GM21367 (cell line): Measurements from ENCODE around the gene ATG4B.
A peak's percentile ranks its signal among the peaks of the same experiment; 100 is the strongest.

Source experiments
- ATAC-seq: cut with Tn5 transposase; IDR thresholded peaks from one replicate; pipeline ENCODE4 v1.9.1; 2021; ENCODE audit not compliant: unreplicated experiment

The ATG4B gene

DNA sequence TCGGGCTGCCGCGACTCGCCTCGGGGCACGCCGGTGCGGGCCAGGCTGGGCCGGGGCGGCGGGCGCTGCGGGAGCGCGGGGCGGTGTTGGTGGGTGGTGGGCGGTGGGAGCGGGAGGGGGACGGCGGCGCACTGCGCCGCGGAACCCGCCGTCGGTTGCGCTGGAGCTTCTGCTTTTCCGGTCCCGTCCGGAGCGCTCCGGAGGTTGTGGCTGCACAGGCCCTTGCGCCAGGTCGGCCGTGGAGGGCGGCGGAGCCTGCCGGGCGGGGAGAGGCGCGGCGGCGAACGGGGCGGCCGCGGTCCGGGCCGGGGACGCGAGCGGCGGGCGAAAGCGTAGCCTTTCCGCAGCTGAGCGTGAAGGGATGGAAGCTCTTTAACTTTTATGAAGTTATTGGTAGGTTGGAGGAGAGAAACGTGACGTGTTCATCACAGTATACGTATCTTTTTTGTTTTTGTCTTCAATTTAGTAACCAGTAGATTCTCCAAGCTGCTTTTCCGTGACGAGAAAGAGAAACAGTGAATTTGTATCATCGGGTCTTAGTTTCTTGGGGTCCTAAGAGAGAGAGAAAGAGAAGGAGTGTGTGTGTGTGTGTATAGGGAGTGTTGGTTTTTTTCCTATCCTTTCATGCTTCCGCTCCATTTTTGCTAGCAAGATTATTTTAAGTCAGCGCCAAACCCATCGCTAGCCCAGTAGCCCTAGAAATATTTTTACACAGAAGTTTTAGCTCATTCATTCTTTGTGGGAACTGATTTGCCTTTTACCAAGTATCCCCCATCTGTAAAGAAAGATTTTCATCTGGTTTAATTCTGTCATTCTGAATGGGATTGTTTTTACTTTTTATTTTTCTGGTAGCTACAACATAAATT, 535 bp downstream of the ATG4B start:
- ATAC-seq = peak; percentile 26

GRCh38 chr2:241638940-241639339, 1.4 kb downstream of the ATG4B start:
- no peak for ATAC-seq

- ATAC-seq = no peak
Measured at GRCh38 chr2:241639385-241639784, 1.9 kb downstream of the ATG4B start.

DNA sequence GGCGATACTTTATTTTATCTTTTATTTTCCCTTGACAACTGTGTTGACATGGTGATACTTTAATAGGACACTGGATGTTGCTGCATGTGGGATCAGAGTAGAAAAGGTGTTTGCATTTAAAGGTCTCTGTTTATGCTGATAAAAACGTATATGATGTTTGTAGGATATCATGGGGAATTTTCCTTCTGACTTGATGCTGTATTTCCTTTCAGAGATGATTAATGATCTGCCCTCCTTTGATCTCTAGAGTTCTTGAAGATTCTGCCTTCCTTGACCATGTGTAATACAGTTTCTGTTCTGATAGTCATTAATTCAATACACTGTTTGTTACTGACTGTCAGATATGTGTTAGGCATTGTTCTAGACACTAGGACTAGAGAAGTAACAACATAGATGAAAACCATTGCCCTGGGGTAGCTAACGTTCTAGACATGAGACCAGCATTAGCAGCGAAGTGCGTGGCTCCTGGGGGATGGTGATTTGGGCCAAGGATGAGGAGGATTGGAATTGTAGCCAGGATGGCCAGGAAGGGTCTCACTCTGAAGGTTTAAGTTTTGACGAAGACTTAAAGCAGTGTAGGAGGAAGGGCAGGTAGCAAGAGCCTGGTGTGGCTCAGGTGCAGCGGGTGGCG, 2.8 kb downstream of the ATG4B start:
- ATAC-seq = no peak

GRCh38 chr2:241641631-241642030, 4.1 kb downstream of the ATG4B start:
- no peak for ATAC-seq

DNA sequence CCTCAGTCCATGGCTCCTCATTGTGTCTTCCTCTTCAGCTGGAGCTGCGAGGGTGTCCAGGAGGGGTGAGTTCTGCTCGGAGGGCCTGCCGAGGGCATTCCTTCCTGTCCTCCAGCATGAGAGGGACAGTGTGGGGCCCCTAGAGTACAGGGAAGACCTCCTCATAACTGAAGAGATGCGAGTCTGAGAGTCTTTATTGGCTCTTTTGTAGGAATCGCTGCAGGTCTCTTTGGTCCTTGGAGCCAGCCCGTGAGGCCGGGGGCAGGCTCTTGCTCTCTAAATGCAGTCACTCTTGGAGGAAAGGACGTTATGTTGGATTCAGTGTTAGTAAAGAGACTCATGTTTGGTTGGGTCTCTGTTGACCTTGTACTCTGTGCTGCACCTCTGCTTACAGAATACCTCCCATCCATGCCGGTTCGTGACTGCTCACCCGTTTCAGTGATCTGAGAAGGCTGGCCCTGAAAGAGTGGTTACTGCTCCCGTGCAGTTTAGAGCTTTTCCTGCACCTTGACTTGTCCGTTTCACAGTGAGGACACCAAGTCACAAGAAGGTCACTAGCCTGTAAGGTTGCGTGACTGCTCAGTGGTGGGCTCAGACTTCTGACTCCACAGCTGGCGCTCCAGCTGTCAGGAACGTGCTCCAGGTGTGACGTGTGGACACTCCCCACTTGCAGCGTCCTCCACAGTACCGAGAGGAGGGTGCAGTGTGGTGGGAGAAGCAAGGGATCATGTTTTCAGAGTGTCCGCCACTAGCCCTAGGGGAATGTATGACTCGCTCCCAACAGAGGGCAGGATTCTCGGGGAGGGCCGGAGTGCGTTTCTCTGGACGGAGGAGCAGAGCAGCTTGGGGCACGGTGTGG, 7.8 kb downstream of the ATG4B start:
- ATAC-seq = no peak

DNA sequence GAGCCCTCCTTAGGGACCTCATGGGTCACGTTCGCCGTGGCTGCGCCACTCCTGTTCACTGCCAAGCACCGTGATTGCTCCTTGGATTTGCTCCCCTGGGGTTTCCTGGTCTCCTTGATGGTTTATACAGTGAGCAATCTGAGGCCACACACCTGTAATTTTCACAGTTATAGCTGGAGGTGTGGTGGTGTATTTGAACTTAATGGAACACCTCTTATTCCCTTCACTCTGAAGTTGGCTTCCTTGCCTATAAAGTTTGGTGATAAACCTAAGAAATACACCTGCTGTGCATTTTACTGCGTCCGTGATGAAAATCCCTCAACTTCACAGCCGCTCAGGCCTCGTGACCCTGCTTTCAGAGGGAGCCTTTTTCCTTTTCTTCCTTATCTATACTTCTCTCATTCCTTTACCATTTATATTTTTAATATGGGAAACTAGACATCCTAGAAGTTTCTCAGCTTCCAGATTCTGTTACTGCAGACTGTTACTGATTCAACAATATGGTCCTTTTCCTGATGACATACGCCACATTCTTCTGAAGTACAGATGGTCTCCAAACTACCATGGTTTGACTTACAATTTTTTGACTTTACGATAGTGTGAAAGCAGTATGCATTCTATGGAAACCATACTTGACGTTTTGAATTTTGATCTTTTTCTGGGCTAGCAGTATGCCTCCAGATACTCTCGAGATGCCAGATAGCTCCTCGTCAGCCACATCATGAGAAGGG, 8.6 kb downstream of the ATG4B start:
- ATAC-seq = no peak

- ATAC-seq = no peak
Measured at GRCh38 chr2:241648453-241648852, 11.0 kb downstream of the ATG4B start.

DNA sequence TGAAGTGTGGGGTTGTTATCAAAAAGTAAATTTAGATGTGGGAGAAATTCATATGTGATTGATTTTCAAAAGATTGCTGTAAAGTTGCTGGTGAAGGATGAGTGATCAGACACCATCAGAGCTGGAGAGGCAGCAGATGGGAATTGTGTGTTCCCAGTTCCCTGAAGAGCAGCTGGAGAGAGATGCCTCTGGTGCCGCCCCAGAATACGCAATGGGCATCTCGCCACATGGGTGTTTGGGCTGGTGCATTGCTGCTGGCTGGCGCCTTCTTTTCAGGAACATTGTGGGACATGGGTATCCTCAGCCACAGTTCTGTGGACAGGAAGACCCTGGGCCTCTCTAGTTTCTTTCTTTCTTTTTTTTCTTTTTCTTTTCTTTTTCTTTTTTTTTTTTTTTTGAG, 11.9 kb downstream of the ATG4B start:
- ATAC-seq = no peak

GRCh38 chr2:241649927-241650326, 12.4 kb downstream of the ATG4B start:
- ATAC-seq = no peak

GRCh38 chr2:241652142-241652541, 14.6 kb downstream of the ATG4B start:
- no peak for ATAC-seq

DNA sequence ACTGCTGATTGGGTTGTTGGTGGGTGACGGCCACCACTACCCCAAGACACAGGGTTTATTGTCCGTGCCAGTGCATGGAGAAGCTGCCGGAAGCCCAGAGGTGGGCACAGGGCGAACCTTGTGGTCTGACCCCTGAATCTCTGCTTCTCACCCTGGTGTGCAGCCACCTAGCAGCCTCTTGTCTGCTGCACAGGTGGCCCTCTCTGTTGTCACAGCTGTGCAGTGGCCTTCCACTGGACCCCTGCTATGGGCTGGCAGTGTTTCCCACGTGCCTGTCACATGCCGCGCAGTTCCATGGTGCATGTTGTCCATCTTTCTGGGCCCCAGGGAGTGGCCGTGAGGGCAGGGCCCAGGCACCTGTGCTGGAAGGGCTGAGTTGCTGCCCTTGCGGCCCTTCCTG, 15.2 kb downstream of the ATG4B start:
- ATAC-seq = no peak

- ATAC-seq = no peak
Measured at GRCh38 chr2:241653210-241653750, 15.8 kb downstream of the ATG4B start.

DNA sequence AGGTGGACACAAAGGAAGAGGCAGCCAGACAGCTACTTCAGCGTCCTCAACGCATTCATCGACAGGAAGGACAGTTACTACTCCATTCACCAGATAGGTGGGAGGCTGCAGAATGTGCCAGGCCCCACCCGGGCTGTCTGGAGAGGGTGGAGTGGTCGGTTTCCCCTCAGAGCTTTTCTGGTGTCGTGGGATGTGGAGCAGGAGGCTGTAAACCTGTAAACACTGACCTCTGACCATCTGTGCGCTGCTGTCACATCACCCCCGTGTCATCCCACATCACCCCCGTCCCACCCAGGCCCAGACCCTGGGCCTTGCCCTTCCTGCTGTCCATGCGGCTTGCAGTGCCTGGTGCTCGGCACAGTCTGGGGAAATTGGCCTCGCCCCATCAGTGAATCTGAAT, 17.1 kb downstream of the ATG4B start:
- no peak for ATAC-seq

- ATAC-seq = no peak
Measured at GRCh38 chr2:241655516-241656189, 18.2 kb downstream of the ATG4B start.

DNA sequence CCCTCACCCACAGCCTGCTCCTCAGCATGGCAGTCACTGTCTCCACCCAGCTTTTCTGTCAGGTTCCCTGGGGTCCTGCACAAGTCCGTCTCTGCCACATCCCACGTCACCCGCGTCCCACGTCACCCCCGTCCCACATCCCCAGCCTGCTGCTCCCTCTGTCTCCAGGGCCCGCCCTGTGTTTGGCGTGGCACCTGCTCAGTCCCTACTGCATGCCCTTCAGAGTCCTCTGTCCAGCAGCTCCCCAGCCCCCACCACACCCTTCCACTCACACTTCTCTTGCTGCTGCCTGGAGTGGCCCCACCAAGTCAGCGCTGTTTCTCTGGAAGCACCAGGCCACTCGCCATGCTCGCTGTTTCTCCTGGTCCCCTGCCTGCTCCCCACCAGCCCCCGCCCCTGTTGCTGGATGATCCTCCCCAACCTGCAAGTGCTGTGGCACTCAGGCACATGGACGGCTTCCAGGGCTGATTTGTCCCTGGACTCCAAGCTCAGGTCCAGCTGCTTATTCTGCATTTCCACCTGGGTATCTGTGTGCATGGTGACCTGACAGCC, 18.8 kb downstream of the ATG4B start:
- no peak for ATAC-seq

DNA sequence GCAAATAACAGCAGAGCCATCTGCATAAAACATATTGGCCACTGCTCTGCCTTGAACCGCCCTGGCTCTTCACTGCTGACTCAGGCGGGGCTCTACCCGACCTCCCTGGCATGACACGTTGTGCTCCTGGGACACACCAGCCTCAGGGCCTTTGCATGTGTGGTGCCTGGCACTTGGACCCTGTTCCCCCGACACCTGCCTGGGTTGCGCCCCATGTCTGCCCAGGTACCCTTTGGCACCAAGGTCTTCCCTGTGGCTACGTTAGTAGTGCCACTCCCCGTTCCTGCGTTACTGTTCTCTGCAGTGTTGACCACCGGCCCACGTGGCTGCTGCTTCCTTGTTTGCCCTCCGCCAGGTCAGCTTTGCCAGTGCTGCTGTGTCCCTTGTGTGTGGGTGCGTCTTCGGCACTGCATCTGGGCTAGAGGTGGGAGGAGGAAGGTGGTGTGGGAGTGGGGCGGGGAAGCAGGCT, 20.3 kb downstream of the ATG4B start:
- ATAC-seq = no peak

- no peak for ATAC-seq
Measured at GRCh38 chr2:241658296-241658695, 20.8 kb downstream of the ATG4B start.

DNA sequence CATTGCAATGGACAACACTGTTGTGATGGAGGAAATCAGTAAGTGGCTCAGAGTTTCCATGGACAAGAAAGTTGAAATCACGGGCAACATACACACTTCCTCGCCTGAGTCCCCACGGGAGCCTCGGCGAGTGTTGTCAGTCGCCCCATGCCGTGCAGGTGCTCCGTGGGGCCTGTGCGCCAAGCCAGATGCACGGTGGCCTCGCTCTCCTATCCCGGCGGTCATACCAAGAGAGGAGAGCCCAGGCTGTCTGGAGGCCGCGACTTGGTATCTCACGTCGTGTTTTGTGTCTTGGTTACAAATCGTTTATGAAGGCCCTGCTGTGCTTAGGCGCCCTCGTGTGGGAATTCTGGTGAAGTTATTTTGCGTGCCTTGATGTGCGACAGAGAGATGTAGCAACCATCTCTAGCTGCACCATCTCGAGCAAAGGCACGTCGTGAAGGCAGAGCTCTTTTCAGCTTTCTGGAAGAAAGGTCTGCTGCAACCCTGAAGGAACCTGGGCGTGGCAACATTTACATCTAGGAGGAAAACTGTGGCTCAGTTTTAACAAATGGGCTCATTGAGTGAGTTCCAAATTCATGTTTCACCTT, 21.8 kb downstream of the ATG4B start:
- ATAC-seq = no peak
